NCI-H1694 (cell line): ENCODE measurements around the gene PRR30.
"Not testable (repeated sequence)": the region's sequence is repeated elsewhere in the genome, so short reads cannot be mapped to it uniquely, and the experiment has no call there.

ENCODE experiments used
- DNase-seq: peaks from one replicate; lab custom pipeline; 2025; lab: John Stamatoyannopoulos, UW

Gene PRR30

DNA sequence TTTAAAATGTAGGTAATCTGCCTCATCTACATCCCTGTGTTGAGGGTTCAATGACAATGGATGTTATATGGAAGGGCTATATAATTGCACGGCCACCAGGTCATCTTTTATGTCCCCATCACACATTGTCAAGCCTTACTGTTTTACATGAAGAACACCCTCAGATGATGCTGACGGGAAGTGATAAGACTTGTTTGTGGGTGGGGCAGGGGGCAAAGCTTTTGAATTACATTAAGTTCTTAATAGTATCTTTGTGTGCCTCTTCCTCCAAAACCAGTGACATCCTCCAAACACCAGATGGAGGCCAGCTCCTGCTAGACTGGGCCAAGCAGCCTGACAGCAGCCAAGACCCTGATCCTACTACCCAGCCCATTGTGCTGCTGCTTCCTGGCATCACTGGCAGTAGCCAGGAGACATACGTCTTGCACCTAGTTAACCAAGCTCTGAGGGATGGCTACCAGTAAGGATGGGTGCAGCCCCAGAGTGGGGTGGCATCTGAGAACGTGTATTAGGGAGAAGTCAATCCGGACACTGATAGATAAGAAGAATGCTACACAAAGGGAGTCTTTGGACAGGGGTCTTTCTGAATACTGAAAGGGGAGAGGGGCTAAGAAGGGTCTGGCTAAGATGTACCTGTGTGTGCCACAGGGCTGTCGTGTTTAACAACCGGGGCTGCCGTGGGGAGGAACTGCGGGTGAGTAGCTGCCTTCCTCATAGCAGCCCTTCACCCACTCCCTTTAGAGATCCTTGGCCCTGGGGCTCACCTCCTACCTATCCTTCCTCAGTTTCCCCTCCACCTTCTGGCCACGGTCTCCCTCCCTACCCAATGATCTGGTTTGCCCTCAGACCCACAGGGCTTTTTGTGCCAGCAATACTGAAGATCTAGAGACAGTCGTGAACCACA, 10.3 kb downstream of the PRR30 start:
- no peak for DNase-seq

DNA sequence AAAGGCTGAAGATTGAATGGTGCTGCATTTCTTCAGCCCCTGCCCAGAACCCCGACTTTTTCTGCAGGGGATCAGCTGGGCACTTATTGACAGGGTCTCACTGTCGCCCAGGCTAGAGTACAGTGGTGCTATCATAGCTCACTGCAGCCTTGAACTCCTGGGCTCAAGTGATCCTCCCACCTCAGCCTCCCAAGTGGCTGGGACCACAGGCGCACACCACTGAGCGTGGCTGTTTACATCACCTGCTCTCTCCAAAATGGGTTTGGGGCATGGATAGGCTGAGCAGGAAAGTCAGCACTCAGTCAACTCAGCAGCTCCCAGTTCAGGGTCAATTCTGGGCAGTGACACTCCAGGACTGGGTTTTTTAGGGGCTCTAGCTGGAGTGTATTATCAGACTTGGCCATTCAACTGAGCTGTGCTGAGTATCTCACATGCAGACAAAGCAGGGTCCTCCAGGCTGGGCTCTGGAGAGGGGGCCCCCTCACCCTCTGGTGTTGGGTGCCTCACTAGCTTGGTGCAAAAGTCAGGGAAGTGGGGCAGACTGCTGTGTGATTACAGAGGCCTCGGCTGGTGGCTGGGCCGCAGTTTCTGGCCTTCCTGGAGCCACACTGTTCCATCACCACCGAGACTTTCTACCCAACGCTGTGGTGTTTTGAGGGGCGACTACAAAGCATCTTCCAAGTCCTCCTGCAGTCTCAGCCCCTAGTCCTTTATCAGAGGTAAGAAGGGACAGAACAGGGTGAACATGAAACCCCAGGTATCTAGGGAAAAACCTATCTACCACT, 11.1 kb downstream of the PRR30 start:
- no peak for DNase-seq

DNA sequence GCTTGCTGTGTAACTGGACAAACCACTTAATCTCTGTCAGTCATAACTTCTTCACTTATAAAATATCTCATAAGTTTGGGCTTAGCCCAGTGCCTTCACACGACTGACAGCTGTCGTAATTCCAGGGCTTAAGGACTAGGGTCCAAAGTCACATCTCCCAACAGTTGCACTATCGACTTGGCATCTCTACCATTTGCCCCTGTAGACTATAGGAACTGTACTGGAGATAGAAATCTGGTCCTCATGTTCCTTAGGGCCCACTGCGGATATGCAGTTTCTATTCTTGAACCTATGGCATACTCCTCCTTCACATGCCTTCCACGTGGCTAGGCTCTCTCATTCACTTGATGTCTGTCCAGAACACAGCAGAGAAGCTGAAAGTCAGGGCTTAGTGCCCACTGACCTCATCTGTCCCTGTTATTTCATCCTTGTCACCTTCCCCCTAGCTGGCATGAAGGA, 12.9 kb downstream of the PRR30 start:
- DNase-seq = no peak

DNA sequence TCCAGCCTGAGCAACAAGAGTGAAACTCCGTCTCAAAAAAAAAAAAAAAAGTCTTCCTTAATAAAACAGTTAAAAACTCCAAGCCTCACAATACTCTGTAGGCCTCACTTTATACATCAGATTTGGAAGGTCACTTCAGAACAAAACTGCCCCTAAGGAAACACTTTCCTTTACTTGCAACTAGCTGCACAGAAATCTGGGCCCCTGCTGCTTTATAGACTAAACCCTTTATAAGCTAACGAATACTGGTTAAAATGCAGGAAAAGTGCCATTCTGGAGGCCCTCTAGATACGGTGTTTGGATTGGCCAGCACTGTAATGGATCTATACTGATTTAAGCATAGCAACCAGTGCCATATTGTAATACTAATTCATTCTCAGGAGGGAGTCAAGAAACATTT, 14.1 kb downstream of the PRR30 start:
- no peak for DNase-seq

DNA sequence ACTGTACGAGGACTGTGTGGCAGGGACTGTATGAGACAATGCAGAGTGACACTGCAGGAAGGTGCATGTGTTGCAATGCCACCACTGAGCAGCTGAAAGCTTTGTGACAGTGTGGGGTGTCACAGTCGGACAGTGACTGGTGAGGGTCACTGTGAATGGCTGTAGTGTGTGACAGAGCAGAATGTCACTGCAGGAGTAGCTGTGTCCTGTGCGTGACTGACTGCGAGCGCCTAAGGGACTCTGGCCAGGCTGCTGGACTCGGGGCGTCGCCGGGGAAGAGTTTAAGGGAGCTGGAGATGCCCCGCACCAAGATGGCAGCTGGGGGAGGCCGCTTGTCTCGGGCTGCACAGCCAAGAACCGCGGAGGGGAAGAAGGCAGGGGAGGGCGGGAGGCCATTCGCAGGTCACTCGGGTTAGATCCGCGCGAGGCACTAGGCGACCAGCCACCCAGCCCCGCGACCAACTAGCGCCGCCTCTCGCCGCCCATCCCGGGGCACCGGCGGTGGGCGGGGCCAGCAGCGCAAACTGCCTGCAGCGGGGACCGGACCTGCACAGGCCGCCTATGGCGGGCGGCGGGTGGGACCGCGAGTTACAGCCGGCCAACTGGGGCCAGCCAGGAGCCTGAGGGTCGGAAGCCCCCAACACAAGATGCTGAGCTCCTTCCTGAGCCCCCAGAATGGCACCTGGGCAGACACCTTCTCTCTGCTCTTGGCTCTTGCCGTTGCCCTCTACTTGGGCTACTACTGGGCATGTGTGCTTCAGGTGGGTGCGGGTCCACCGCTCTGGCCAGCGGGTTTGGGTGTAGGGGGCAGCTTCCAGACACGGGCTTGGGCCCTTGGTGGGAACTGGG, 15.7 kb downstream of the PRR30 start, which contains the start of gene ABHD1:
Gene ABHD1, plus strand, starts transcription at position 514 of the 849 bp plus-strand sequence. Its CDS starts 134 bp downstream, at position 648.
- no peak for DNase-seq

DNA sequence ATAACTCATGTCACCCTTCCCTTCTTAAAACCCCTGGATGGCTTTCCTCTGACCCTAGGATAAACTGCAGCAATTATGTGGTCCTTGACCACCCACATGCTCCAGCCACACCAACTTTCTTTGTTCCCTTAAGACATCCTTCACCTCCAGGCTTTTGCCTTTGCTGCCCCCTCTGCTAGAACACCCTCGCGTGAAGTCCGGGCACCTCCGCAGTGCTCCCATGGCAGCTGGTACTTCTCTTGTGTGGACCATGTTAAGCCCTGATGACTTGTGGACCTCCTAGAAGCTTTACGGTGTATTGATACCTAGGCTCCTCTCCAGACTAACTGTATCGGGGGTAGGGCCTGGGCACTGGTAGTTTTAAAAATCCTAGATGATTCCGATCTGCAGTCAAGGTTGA, 16.4 kb downstream of the PRR30 start:
- no peak for DNase-seq

DNA sequence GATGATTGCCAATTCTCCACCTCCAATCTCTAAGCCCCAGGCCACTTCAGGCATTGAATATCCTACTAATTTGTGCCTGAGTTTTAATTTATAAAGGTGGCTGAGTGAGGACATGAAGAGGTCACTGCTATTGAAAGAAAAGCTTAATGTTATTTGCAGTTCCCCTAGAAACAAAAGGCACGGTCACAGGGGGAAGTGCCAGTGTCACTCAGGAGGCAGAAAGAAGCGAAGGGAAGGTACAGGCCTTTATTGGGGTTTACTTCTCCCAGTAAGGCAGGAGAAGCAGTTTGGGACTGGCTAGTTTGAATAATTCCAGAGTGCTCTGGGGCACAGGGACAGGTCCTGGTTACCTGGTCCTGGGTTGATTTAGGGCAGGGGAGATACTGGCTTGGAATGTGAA, 17.3 kb downstream of the PRR30 start:
- no peak for DNase-seq

DNA sequence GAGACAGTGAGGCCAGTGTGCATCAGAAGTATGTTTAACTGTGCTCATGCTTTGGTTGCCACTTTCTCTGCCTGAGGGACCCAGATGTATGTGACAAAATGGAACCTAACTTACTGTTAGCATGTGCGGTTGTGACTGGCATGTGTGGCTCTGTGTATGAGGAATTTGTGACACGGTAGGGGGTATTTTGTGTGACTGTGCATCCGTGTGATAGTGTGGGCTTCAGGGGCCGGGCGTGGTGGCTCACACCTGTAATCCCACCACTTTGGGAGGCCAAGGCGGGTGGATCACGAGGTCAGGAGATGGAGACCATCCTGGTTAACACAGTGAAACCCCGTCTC, 19.9 kb downstream of the PRR30 start:
- DNase-seq = not testable (repeated sequence)

DNA sequence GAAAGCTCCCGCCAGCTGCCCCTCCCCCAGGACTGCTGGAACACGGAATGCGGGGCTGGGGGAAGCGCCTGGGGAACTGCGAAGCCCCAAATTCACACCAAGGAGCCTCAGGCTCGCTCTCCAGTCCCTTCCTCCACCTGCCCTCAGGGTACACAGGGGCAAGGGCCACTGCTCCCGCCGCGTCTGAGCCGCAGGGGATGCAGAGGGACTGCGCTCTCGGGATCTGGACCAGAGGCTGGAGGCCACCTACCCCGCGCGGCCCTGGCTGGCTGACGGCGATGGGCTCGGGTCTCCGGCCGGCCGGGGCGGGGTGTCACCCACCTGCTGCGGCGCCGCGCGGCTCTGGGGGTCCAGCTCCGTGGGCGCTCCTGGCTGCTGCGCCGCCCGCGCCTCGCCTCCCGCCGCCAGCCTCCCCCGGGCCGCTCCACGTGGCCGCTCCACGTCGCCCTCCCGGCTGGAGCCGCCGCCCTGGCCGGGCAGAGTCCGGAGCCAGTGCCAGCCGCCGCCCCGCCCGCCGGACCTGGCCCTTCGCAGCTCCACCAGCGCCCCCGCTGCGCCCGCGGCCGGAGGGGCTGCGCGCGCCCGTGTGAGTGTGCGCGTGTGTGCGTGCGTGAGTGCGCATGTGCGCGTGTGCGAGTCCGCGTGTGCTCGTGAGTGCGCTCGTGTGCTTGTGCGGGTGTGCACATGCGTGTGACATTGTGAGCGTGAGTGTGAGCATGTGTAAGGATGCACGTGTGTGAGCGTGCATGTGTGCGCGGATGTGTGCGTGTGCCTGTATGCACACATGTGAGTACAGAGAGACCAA, 20.5 kb downstream of the PRR30 start, which contains the start of gene CGREF1:
Gene CGREF1, minus strand, starts transcription at position 604 of the 805 bp plus-strand sequence. CDS start 14,762 bp downstream, outside the sequence.
- no peak for DNase-seq

DNA sequence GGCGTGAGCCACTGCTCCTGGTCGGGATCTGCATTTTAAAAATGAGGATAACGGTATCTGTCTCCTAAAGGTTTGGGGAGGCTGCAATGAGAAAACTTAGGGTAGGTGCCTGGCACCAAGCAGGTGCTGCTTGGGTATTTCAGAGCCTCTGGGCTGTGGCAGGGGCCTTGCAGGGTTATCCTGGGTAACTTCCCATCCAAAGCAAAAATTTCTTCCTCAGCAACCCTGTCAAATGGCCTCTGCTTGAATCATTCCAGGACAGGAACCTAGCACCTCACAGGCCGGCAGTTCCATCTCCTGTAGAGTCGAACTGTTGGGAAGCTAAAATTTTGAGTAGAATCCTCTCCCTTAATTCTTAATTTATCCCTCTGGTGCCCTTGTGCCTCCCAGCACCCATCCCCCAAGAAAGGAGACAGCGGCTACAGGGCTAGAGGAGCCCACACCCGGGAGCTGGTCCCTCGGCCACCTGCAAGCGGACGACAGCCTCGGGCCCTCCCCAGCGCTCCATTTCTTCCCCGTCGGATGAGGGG, 21.1 kb downstream of the PRR30 start:
- no peak for DNase-seq

DNA sequence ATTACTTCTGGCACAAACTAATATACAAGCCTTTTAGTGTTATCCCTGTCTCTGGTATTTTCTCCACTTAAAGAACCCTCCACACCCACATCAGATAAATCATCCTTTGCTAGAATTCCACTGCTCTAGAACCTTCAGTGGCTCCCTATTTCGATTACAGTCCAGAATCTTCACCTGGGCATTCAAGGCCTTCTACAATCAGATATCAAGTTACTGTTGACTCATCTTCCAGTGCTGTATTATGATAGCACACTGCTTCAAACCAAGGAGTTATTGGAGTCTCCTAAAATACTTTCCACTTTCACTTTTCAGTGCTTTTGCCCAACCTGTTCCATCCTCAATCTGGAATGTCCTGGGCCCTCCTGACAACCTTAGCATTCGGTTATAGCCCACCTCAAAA, 23.7 kb downstream of the PRR30 start:
- no peak for DNase-seq

DNA sequence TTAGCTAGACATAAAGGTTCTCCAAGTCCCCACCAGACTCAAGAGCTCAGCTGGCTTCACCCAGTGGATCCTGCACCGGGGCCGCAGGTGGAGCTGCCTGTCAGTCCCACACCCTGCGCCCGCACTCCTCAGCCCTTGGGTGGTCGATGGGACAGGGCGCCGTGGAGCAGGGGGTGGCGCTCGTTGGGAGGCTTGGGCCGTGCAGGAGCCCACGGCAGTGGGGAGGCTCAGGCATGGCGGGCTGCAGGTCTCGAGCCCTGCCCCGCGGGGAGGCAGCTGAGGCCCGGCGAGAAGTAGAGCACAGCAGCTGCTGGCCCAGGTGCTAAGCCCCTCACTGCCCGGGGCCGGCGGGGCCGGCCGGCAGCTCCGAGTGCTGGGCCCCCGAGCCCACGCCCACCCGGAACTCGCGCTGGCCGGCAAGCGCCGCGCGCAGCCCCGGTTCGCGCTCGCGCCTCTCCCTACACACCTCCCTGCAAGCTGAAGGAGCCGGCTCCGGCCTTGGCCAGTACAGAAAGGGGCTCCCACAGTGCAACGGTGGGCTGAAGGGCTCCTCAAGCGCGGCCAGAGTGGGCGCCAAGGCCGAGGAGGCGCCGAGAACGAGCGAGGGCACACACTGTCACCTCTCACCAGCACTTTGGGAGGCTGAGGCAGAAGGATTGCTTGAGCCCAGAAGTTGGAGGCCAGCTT, 27.7 kb downstream of the PRR30 start:
- DNase-seq = not testable (repeated sequence)

DNA sequence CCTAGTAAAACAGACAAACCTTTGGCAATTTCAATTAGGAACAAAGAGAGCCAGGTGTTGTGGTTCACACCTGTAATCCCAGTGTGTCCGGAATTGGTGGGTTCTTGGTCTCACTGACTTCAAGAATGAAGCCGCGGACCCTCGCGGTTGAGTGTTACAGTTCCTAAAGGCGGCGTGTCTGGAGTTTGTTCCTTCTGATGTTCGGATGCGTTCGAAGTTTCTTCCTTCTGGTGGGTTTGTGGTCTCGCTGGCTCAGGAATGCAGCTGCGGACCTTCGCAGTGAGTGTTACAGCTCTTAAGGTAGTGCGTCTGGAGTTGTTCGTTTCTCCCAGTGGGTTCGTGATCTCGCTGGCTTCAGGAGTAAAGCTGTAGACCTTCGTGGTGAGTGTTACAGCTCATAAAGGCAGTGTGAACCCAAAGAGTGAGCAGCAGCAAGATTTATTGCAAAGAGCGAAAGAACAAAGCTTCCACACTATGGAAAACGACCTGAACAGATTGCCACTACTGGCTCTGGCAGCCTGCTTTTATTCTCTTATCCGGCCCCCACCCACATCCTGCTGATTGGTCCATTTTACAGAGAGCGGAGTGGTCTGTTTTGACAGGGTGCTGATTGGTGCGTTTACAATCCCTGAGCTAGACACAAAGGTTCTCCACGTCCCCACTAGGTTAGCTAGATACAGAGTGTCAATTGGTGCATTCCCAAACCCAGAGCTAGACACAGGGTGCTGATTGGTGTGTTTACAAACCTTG, 28.4 kb downstream of the PRR30 start:
- not testable (repeated sequence) for DNase-seq

DNA sequence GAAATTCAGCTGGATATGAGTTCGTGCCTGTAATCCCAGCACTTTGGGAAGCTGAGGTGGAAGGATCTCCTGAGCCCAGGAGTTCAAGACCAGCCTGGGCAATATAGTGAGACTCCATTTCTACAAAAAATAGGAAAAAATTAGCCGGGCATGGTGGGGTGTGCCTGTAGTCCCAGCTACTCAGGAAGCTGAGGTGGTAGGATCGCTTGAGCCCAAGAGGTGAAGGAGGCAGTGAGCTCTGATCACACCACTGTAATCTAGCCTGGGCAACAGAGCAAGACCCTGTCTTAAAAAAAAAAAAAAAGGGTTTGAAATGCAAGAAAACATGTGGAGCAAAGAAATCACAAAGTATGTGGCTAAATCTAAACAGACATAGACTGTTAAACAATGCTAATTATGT, 30.1 kb downstream of the PRR30 start:
- DNase-seq = no peak

DNA sequence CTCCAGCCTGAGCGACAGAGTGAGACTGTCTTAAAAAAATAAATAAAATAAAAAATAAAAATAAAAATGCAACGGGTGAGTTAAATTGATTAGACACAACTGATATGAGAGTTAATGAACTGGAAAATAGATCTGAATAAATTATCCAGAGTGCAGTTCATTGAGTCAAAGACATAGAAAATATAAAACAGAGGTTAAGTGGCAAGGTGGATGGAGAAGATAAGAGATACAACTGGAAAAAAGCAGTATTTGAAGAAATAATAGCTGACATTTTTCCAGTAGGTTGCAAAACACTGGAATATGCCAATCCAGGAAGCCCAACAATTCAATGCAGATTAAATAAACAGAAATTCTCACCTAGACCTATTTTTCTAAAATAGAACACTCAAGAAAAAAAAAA, 31.0 kb downstream of the PRR30 start:
- no peak for DNase-seq

DNA sequence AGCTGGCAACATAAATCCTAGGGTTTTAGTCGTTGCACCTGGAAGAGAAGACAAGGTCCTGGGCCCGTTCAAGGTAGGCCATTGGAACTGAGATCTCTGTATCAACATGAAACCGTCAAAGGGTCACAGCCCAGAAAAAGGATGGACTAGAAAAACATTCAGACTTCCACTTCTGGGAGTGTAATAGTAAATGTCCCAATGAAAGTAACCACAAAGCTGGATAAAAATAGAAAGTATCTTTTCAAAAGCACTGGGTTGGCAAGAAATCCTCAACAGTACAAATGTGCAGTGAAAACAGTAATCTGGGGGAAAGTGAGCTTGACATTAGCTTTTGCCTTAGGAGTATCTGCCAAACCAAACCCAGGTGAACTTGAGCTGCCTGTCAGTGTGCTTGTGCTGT, 33.2 kb downstream of the PRR30 start:
- no peak for DNase-seq

DNA sequence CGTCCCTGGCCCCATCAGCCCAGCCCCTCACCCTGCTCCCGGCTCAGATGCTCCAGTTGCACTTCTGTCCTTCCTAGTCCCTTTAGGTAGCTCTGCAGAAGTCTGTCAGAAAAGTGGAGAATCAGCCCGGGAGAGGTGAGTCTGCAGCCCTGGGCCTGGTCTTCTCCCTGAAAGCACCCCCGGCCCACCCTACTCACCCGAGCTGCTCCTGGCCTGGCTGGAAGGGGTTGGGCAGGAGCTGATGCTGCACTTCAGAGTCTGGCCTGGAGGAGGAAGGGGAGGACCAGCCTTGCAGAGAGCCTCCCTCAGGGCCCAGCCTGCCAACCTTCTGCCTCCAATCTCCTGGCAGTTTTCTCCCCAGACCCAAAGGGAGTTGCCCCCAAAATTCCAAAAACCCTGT, 36.9 kb downstream of the PRR30 start:
- DNase-seq = no peak

DNA sequence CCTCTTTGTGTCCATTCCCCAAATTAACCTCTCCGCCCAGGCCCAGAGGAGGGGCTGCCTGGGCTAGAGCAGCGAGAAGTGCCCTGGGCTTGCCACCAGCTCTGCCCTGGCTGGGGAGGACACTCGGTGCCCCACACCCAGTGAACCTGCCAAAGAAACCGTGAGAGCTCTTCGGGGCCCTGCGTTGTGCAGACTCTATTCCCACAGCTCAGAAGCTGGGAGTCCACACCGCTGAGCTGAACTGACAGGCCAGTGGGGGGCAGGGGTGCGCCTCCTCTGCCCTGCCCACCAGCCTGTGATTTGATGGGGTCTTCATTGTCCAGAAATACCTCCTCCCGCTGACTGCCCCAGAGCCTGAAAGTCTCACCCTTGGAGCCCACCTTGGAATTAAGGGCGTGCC, 39.2 kb downstream of the PRR30 start:
- no peak for DNase-seq

DNA sequence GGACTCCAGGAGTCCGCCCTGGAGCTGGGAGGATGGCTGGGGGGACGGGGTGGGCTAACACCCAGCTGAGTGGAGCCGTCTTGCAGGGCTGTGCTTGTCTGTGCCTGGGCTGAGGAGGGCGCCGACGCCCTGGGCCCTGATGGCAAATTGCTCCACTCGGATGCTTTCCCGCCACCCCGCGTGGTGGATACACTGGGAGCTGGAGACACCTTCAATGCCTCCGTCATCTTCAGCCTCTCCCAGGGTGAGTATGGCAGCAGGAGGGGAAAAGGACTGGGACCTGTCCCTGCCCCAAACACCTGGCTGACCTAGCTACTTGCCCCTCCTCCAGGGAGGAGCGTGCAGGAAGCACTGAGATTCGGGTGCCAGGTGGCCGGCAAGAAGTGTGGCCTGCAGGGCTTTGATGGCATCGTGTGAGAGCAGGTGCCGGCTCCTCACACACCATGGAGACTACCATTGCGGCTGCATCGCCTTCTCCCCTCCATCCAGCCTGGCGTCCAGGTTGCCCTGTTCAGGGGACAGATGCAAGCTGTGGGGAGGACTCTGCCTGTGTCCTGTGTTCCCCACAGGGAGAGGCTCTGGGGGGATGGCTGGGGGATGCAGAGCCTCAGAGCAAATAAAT, 39.8 kb downstream of the PRR30 start:
- no peak for DNase-seq
